Measurements from ENCODE around the gene CNPY1. TPM values are rescaled to one million over a fixed set of nuclear protein-coding genes. Genes with fewer than 3 reads are reported as not detected.

Gene CNPY1
- total RNA-seq, 4 donors from 2014 or later, result 0.25 TPM; not detected in 3

- Histone ChIP-seq H3K27me3 (no peaks in the 10 kb centered on the region), H3K4me1 (peaks cover 0 to 9% of the 10 kb centered on the region in 2 donors), H3K9me3 (no peaks in the 10 kb centered on the region), H3K36me3 (no peaks in the 10 kb centered on the region), H3K27ac (no peak overlapping the region), H3K4me3 (no peak overlapping the region)
- in situ Hi-C loops (cut with MboI; ENCODE audit: low sequenced_read_pairs in 4 of 4) (no loop called here), intact Hi-C loops (cut with DNase I; ENCODE audit: low total_unique reads) (no loop called here)
- DNase-seq (no peak), ATAC-seq (no peak)
- TF ChIP-seq POLR2A (IDR thresholded peaks at IDR 0.05), result no peak
- TF ChIP-seq CTCF (IDR thresholded peaks at IDR 0.05 in 4 of 5, conservative IDR thresholded peaks at IDR 0.05 in 1 of 5), result no peak
These were observed 40.6 kb upstream of the CNPY1 start for GRCh38 chr7:155586843-155587440.

- DNase-seq (no peak), ATAC-seq (no peak)
- TF ChIP-seq CTCF (IDR thresholded peaks at IDR 0.05 in 4 of 5, conservative IDR thresholded peaks at IDR 0.05 in 1 of 5) (no peak), POLR2A (IDR thresholded peaks at IDR 0.05) (no peak)
- Histone ChIP-seq H3K9me3 (no peaks in the 10 kb centered on the region), H3K27me3 (no peaks in the 10 kb centered on the region), H3K36me3 (no peaks in the 10 kb centered on the region), H3K4me3 (no peak overlapping the region), H3K27ac (no peak overlapping the region), H3K4me1 (peaks cover 0 to 9% of the 10 kb centered on the region in 2 donors)
- intact Hi-C loops (cut with DNase I; ENCODE audit: low total_unique reads) (no loop called here), in situ Hi-C loops (cut with MboI; ENCODE audit: low sequenced_read_pairs in 4 of 4) (no loop called here)
These were observed 39.6 kb upstream of the CNPY1 start for GRCh38 chr7:155585951-155586350.

GRCh38 chr7:155585532-155585895 lies 39.2 kb upstream of the CNPY1 start:
- Histone ChIP-seq H3K4me3 (no peak overlapping the region), H3K27ac (no peak overlapping the region), H3K27me3 (no peaks in the 10 kb centered on the region), H3K36me3 (no peaks in the 10 kb centered on the region), H3K4me1 (peaks cover 0 to 9% of the 10 kb centered on the region in 2 donors), H3K9me3 (no peaks in the 10 kb centered on the region)
- TF ChIP-seq POLR2A (IDR thresholded peaks at IDR 0.05), result no peak
- no peak for TF ChIP-seq CTCF (IDR thresholded peaks at IDR 0.05 in 4 of 5, conservative IDR thresholded peaks at IDR 0.05 in 1 of 5)
- intact Hi-C loops (cut with DNase I; ENCODE audit: low total_unique reads) (no loop called here), in situ Hi-C loops (cut with MboI; ENCODE audit: low sequenced_read_pairs in 4 of 4) (no loop called here)
- DNase-seq (no peak), ATAC-seq (no peak)

- peaks cover 0 to 9% of the 10 kb centered on the region in 2 donors for H3K4me1 ChIP-seq
- DNase-seq (no peak), ATAC-seq (peak; percentile 21 to 71)
- H3K27ac ChIP-seq, result no peak overlapping the region
- H3K36me3 ChIP-seq, result no peaks in the 10 kb centered on the region
- in situ Hi-C loops (cut with MboI; ENCODE audit: low sequenced_read_pairs in 4 of 4), result no loop called here
- H3K27me3 ChIP-seq, result no peaks in the 10 kb centered on the region
- no peak overlapping the region for H3K4me3 ChIP-seq
- H3K9me3 ChIP-seq, result no peaks in the 10 kb centered on the region
- intact Hi-C loops (cut with DNase I; ENCODE audit: low total_unique reads), result no loop called here
- TF ChIP-seq CTCF (IDR thresholded peaks at IDR 0.05 in 4 of 5, conservative IDR thresholded peaks at IDR 0.05 in 1 of 5), result no peak
- no peak for TF ChIP-seq POLR2A (IDR thresholded peaks at IDR 0.05)
These were observed 38.6 kb upstream of the CNPY1 start for GRCh38 chr7:155584763-155585531.

Measured in gastrocnemius medialis (tissue), 4 donors.